IMR-90 (cell line): ENCODE data around the gene KIAA1614. TPM values are rescaled to one million over a fixed set of nuclear protein-coding genes. Genes with fewer than 3 reads are reported as not detected.

Source experiments
- ATAC-seq: fragments of 200-7000 bp; cut with Tn5 transposase; 2 replicates; pipeline ENCODE4 v1.9.1; 2020; ENCODE audit warnings: low read depth, mild to moderate bottlenecking, moderate library complexity
- BruUV-seq: library from RNA; stranded (reverse); fragments of 400-500 nt; replicated peaks from 2 replicates; lab custom pipeline; 2021; lab: Mats Ljungman, UMichigan
- CTCF ChIA-PET: fragments of 300-600 bp; formaldehyde crosslinking; extraction: SDS; loops from one replicate; lab custom pipeline; 2021; ENCODE audit warnings: antibody characterized with exemption; lab: Yijun Ruan, JAX
- POLR2A ChIA-PET: fragments of 300-600 bp; sonication (Branson Sonifier 250); formaldehyde crosslinking; loops from one replicate; lab custom pipeline; 2022; ENCODE audit warnings: antibody characterized with exemption; ENCODE audit not compliant: unreplicated experiment; lab: Charles Lee
- DNase-seq: peaks from one replicate; pipeline ENCODE4 v3.0.0; 2013
- H2AFZ ChIP-seq: replicated peaks from 2 replicates; pipeline ENCODE3; 2013; ENCODE audit warnings: low read length, mild to moderate bottlenecking; ENCODE audit not compliant: poor library complexity
- H2AK5ac ChIP-seq: 2 replicates; pipeline ENCODE4 v1.6.1; 2013; ENCODE audit warnings: low read depth, low read length, inconsistent platforms
- H2AK9ac ChIP-seq: replicated peaks from 2 replicates; pipeline ENCODE3; 2013; ENCODE audit warnings: mild to moderate bottlenecking, low read depth, low read length, moderate library complexity; ENCODE audit not compliant: poor library complexity
- H2BK120ac ChIP-seq: 2 replicates; pipeline ENCODE4 v1.6.1; 2013; ENCODE audit warnings: low read depth, low read length, inconsistent platforms
- H2BK15ac ChIP-seq: 3 replicates; pipeline ENCODE4 v1.6.1; 2013; ENCODE audit warnings: low read depth, low read length, inconsistent platforms
- H2BK20ac ChIP-seq: 2 replicates; pipeline ENCODE4 v1.6.1; 2013; ENCODE audit warnings: low read depth, mild to moderate bottlenecking, inconsistent platforms, low read length, moderate library complexity
- H2BK5ac ChIP-seq: 2 replicates; pipeline ENCODE4 v1.6.1; 2013; ENCODE audit warnings: mild to moderate bottlenecking, low read depth, low read length, inconsistent platforms; ENCODE audit not compliant: poor library complexity, severe bottlenecking
- H3K14ac ChIP-seq: replicated peaks from 2 replicates; pipeline ENCODE4 v1.6.1; 2013; ENCODE audit warnings: low read depth, low read length, inconsistent platforms
- H3K18ac ChIP-seq: 2 replicates; pipeline ENCODE4 v1.6.1; 2013; ENCODE audit warnings: low read depth, low read length, control low read depth
- H3K23ac ChIP-seq: 2 replicates; pipeline ENCODE4 v1.6.1; 2013; ENCODE audit warnings: low read depth, low read length, inconsistent platforms
- H3K27ac ChIP-seq: 2 replicates; pipeline ENCODE4 v1.5.1; 2013; ENCODE audit warnings: mild to moderate bottlenecking, control low read depth, low read length; ENCODE audit not compliant: insufficient read depth
- H3K27me3 ChIP-seq: 2 replicates; pipeline ENCODE4 v1.6.1; 2013; ENCODE audit warnings: low read length; ENCODE audit not compliant: control insufficient read depth, insufficient read depth
- H3K36me3 ChIP-seq: 2 replicates; pipeline ENCODE4 v1.6.1; 2013; ENCODE audit warnings: low read length, mixed read lengths; ENCODE audit not compliant: control insufficient read depth, insufficient read depth
- H3K4ac ChIP-seq: 2 replicates; pipeline ENCODE4 v1.6.1; 2013; ENCODE audit warnings: low read depth, low read length, inconsistent platforms
- H3K4me1 ChIP-seq: 2 replicates; pipeline ENCODE4 v1.6.1; 2013; ENCODE audit warnings: low read length, mixed read lengths; ENCODE audit not compliant: control insufficient read depth, insufficient read depth
- H3K4me2 ChIP-seq: 2 replicates; pipeline ENCODE4 v1.6.1; 2013; ENCODE audit warnings: low read depth, mild to moderate bottlenecking, control low read depth, low read length, moderate library complexity
- H3K4me3 ChIP-seq: 2 replicates; pipeline ENCODE4 v1.5.1; 2013; ENCODE audit warnings: low read depth, mild to moderate bottlenecking, control low read depth, low read length, moderate library complexity; ENCODE audit not compliant: insufficient read depth
- H3K56ac ChIP-seq: 2 replicates; pipeline ENCODE4 v1.6.1; 2013; ENCODE audit warnings: low read length, inconsistent platforms; ENCODE audit not compliant: insufficient read depth; ENCODE audit errors: extremely low read depth
- H3K79me1 ChIP-seq, 2 experiments: 2 replicates each; pipeline ENCODE4 v1.6.1; 2013; ENCODE audit warnings: low read length in 2 of 2, inconsistent platforms in 1 of 2, low read depth in 1 of 2
- H3K9ac ChIP-seq: 2 replicates; pipeline ENCODE4 v1.6.1; 2013; ENCODE audit warnings: low read depth, low read length, control low read depth
- H3K9me1 ChIP-seq: 2 replicates; pipeline ENCODE4 v1.6.1; 2013; ENCODE audit warnings: low read length, inconsistent platforms; ENCODE audit not compliant: insufficient read depth
- H3K9me3 ChIP-seq: 2 replicates; pipeline ENCODE4 v1.6.1; 2013; ENCODE audit warnings: low read length; ENCODE audit not compliant: control insufficient read depth, insufficient read depth
- H4K20me1 ChIP-seq: 2 replicates; pipeline ENCODE4 v1.6.1; 2013; ENCODE audit warnings: low read length, inconsistent platforms; ENCODE audit not compliant: insufficient read depth
- H4K5ac ChIP-seq: 2 replicates; pipeline ENCODE4 v1.6.1; 2013; ENCODE audit warnings: mild to moderate bottlenecking, low read depth, low read length, control low read depth
- H4K8ac ChIP-seq, 2 experiments: 2 replicates each; pipeline ENCODE4 v1.6.1; 2013; ENCODE audit warnings: low read depth in 2 of 2, low read length in 2 of 2, control low read depth in 1 of 2, inconsistent platforms in 1 of 2
- H4K91ac ChIP-seq: 2 replicates; pipeline ENCODE4 v1.6.1; 2013; ENCODE audit warnings: low read depth, low read length, inconsistent platforms; ENCODE audit not compliant: insufficient read depth
- CEBPB ChIP-seq: IDR thresholded peaks from 2 replicates; pipeline ENCODE4 v1.6.1; 2012; ENCODE audit warnings: low read depth, low read length, improper control_type of control experiment
- MAZ ChIP-seq: IDR thresholded peaks from 2 replicates; pipeline ENCODE4 v1.6.1; 2012; ENCODE audit warnings: low read depth, mild to moderate bottlenecking, low read length, improper control_type of control experiment, moderate library complexity, borderline replicate concordance
- NFE2L2 ChIP-seq: fragments of 150-350 bp; IDR thresholded peaks from 2 replicates; pipeline ENCODE4 v1.6.1; 2016; ENCODE audit warnings: low read depth, mild to moderate bottlenecking, low read length
- WGBS, 2 experiments: methylation state at CpG; one replicate each; pipeline versions ENCODE4 v1.1.5 to v1.1.7; 2013; ENCODE audit warnings: missing lambda C conversion rate in 2 of 2; ENCODE audit not compliant: insufficient read length in 1 of 2; ENCODE audit errors: extremely low coverage in 2 of 2; 5-methylcytosine and 5-hydroxymethylcytosine counted together
- dilution Hi-C: fragments of 300-500 bp; cut with HindIII; formaldehyde crosslinking; loops from one replicate; pipeline ENCODE4 v1.14.3; 2018; ENCODE audit warnings: low sequenced_read_pairs; ENCODE audit not compliant: unreplicated experiment
- in situ Hi-C: fragments of 300-500 bp; cut with MboI; formaldehyde crosslinking; loops from 3 replicates; pipeline ENCODE4 v1.14.3; 2019; ENCODE audit warnings: low sequenced_read_pairs, inconsistent platforms, mixed read lengths
- intact Hi-C: fragments of 100-400 bp; cut with micrococcal nuclease; formaldehyde crosslinking; loops from 2 replicates; pipeline ENCODE4 v1.10.0; 2022
- polyA plus RNA-seq, 3 experiments: library from polyadenylated mRNA; depleted of rRNA; stranded (reverse); fragments of >200 nt; gene quantifications; 2 replicates each; pipeline ENCODE4 v1.2.3, GENCODE V29; 2012; ENCODE audit warnings: low replicate concordance in 1 of 3
- total RNA-seq: library from RNA; depleted of rRNA; stranded (reverse); fragments of >200 nt; gene quantifications from 2 replicates; pipeline ENCODE4 v1.2.3, GENCODE V29; 2012

The KIAA1614 gene
- total and polyA plus RNA-seq, 2 of the 4 experiments (the other 2 are of a cell fraction), result 1.8 to 3.5 TPM

DNA sequence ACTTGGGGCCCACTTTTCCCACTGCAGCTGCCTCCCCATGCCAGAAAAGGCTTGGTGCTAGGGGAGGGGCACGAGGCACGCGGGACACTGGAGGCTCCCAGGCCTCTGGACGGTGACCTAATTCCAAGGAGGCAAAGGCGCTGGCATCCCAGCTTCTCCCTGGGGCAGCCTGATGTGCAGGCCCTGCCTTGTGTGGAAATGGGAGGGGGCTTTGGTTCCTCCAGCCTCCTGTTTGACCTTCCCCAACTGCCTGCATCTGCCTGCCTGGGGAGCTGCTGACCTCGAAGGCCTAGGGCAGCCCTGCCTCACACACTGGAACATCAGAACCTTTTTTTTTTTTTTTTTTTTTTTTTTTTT lies 39.9 kb downstream of the KIAA1614 start:
- no peak for ATAC-seq
- POLR2A ChIA-PET, result no interaction called here
- Histone ChIP-seq H2AK5ac (no peak overlapping the region), H3K9me3 (no peaks in the 10 kb centered on the region), H3K14ac (no peak overlapping the region), H3K4me2 (no peak overlapping the region), H3K18ac (no peak overlapping the region), H3K4ac (no peak overlapping the region), H3K4me1 (peaks cover 12% of the 10 kb centered on the region), H2BK120ac (no peak overlapping the region), H4K20me1 (no peaks in the 10 kb centered on the region), H2BK20ac (no peak overlapping the region), H3K36me3 (peaks cover 10% of the 10 kb centered on the region), H3K79me1 (peaks cover 8 to 28% of the 10 kb centered on the region in 2 experiments), H3K27ac (no peak overlapping the region), H2BK5ac (no peak overlapping the region), H3K9me1 (peaks cover 18% of the 10 kb centered on the region; the same call in 1 of the 2 replicates), H3K9ac (no peak overlapping the region), H3K56ac (no peak overlapping the region), H2BK15ac (no peak overlapping the region), H3K4me3 (no peak overlapping the region), H2AFZ (no peak overlapping the region), H4K91ac (no peak overlapping the region), H4K5ac (no peak overlapping the region), H3K27me3 (no peaks in the 10 kb centered on the region), H4K8ac (no peak overlapping the region), H3K23ac (no peak overlapping the region), H2AK9ac (no peak overlapping the region)
- no peak for DNase-seq
- intact Hi-C loops, result no loop called here
- BruUV-seq, result no TSS peak
- no peak for TF ChIP-seq CEBPB
- TF ChIP-seq MAZ, result no peak
- TF ChIP-seq NFE2L2, result no peak
- dilution Hi-C loops, result no loop called here
- CTCF ChIA-PET, result interaction anchor here (1.3 kb wide), 1 partner anchor 10 kb away, joined by 3 read pairs; no protein-coding TSS in a partner anchor
- no CpG with 5 or more reads among the region's 6 CpGs for WGBS, 2 experiments
- in situ Hi-C loops, result no loop called here
